ENCODE data around the gene ERG28.
"Not testable (repeated sequence)": the region's sequence is repeated elsewhere in the genome, so short reads cannot be mapped to it uniquely, and the experiment has no call there.

The ERG28 gene

DNA sequence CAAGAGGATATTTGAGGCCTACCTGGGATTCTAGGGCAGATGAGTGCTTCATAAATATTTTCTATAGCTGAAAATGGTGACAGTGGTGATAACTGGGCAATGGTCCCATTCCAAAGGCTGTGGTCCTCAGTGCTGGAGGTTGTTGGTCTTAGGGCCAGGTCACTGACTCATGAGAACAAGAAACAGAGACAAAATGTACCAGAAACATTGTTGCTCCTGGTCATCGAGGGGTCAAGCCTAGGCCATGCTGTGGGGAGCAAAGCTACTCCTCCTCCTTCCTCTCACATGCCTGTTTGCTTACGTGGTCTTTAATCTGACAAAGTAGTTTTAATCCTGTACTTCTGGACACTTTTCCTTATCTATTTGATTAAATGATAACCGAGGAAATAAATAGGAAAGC lies 33.8 kb downstream of the ERG28 start:
- DNase-seq (ENCODE audit: low read depth in 3 of 3, low spot score in 1 of 3), result no peak

DNA sequence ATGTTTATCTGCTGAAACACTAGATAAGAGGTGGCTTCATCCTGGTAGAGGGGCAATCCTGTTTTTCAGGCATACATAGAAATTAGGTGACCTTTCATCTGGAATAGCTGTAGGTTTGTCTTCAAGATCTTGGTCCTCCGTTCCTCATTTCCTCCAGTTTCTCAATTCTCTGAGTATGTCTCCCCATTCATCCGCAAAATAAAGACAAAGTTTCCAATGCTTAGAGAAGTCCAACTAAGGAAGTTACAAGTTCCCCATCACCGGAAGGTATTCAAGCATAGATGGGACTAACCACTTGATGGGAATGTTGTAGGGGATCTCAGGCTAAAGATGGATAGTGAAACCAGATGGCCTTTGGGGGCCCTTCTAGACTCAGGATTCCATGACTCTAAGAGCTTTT lies 34.3 kb downstream of the ERG28 start:
- DNase-seq (ENCODE audit: low read depth in 3 of 3, low spot score in 1 of 3), result no peak

DNA sequence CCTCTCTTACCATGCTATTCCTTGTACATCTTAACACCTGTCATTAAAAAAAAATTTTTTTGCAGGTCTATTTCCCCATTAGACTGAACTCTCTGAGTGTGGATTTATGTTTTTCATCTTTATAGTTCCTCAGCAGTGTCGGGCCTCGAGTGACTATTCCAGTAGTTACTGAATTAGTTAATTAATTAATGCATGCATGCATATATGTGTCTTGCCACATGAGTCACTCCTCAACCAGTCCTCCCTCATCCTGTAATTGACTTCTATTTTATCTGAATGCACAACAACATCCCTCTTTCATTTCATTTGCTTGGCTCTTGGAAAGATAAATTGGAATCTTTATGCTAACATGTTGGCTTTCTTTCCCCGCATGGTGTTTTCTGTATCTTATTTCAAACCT lies 35.6 kb downstream of the ERG28 start:
- DNase-seq (ENCODE audit: low read depth in 3 of 3, low spot score in 1 of 3), result no peak

DNA sequence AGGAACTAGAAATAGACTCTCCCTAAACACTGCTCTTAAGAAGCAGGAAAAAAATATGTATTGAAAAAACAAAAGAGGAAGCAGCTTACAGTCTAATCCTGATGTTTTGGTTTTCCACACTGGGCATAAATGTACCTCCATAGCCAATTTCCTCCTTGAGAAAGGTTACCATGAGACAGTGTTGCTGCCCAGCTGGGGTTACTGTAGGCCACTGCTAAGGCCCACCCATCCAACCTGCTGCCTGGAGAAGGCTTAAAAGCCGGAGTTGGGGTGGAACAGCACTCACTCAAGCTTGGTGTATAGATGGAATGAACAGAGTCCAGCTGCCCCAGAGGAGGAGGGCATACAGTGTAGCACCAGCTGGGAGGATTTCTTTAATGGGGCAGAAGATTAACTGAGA lies 41.1 kb downstream of the ERG28 start:
- DNase-seq (ENCODE audit: low read depth in 3 of 3, low spot score in 1 of 3), result no peak

DNA sequence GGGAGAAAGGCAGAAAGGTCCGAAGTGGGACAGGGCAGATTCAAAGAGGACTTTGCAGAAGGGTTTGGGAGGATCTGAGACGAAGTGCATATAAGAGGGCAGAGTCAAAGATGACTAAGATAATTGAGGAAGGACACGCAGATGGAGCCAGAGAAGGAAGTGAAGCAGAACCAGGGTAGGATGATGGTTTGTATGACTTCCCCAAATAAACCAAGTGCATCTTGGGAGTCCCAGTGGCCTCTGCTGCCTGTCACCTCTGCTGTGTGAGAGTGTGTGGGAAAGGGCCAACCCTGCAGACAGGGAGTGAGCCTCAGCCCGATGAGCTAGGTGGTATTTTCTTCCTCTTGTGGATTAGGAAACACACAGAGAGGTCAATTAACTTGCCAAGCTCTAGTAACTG lies 45.5 kb downstream of the ERG28 start:
- no peak for DNase-seq (ENCODE audit: low read depth in 3 of 3, low spot score in 1 of 3)

DNA sequence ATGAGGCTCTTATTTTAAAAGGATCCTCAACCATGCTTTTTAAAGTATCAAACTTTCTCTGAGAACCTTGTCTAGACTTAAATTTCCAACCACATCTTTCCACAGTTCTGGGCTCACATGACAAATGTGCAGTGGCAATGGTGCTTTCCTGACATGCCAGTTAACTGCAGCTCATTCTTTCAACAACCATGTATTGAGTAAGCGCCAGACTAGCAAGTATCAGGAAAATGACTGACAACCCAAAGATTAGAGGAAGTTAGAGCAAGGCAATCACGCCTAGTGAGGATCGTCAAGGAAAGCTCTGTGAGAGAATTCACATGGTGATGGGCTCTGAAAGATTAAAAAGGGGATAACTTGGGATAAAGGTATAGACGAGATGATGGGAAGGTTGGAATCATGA lies 46.5 kb downstream of the ERG28 start:
- DNase-seq (ENCODE audit: low read depth in 3 of 3, low spot score in 1 of 3), result no peak

DNA sequence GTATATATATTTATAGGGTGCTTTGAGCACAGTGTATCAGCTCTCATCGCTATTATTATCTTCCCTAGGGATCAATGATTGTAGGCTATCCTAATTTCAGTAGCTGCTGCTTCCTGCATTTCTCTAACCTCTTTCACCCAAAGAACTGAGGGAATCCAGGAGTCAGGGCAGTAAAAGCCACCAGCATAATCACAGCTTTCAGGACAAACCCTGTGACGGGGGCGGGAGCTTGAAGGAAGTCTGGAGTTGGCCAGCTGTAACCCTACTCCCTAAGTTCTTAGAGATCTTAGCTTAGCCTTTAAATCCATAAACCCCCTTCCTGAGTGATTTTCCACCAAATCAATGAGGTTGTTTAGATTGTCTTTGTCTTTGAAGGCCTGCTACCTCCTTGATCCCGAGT lies 48.5 kb downstream of the ERG28 start:
- DNase-seq (ENCODE audit: low read depth in 3 of 3, low spot score in 1 of 3), result no peak

DNA sequence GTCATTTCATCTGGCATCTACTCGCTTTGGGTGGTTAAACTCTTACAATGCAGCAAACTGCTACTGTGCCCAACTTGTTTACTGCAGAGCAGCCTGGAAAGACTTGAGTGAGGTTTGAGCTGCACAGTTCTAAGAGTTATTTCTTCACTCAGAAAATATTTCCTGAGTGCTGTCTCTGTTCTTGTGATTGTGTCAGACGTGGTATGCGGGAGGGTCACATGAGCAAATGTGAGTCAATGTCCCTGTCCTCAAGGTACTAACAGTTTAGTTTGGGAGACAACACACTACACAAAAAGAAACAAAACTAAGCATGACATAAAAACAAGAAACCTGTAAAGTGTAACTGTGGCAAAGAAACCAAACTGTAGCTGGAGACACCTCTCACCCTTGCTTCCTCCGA lies 49.8 kb downstream of the ERG28 start:
- DNase-seq (ENCODE audit: low read depth in 3 of 3, low spot score in 1 of 3), result no peak

DNA sequence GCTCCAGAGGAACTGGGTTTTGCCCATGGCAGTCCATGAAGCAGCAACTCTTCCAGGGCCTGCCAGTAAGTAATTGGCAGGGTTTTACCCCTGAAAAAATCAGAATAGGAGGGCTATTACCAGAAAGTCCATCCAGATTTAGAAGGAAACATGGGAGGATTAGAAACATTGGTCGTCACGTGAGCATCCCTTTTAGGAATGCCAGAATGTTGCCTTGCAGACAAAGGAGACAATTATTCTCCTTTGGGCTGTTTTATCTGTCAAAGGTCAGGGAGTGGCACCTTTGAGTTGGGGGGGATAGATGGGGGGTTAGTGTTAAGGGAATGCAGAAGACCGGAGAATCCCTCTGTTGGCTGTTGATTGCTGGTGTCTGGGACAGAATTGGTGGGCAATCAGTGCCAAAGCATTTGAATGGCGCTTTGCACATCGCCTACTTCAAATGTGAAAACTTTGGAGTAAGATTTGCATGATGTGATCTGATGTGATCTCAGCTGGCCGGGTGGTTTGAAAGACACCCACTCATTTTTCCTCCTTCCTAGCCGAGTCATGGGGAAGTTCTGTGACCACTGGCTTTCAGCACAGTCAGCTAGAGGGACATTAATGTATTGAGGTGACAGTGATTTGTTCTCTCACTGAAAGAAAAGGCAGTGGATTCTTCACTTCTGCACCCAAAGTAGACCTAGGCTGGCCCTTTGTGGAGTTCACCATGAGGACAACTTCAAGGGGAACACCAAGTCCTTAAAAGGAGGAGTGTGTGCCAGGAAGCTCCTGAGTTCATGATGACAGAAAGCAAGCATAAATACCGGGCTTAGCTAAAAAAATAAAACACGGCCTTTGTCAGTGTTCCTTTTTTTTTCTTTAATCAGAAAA lies 50.8 kb downstream of the ERG28 start:
- no peak for DNase-seq (ENCODE audit: low read depth in 3 of 3, low spot score in 1 of 3)

DNA sequence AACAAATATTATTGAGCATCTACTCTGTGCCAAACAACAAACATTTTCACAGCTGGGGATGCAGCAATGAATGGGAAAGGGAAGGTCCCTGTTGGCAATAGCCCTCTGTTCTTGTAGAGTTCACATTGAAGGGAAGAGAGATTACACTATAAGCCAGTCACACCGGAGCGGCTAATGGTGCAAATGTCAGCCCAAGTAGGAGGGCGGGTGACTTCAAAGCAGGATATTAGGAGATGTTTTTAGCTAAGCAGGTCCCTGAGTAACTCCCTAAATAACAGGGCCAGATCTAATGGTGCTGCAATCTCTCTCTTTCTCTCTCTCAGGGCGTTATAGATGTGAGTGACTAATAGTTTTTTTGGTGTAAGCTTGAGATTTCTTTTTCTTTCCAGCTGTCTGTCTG lies 51.6 kb downstream of the ERG28 start:
- no peak for DNase-seq (ENCODE audit: low read depth in 3 of 3, low spot score in 1 of 3)

DNA sequence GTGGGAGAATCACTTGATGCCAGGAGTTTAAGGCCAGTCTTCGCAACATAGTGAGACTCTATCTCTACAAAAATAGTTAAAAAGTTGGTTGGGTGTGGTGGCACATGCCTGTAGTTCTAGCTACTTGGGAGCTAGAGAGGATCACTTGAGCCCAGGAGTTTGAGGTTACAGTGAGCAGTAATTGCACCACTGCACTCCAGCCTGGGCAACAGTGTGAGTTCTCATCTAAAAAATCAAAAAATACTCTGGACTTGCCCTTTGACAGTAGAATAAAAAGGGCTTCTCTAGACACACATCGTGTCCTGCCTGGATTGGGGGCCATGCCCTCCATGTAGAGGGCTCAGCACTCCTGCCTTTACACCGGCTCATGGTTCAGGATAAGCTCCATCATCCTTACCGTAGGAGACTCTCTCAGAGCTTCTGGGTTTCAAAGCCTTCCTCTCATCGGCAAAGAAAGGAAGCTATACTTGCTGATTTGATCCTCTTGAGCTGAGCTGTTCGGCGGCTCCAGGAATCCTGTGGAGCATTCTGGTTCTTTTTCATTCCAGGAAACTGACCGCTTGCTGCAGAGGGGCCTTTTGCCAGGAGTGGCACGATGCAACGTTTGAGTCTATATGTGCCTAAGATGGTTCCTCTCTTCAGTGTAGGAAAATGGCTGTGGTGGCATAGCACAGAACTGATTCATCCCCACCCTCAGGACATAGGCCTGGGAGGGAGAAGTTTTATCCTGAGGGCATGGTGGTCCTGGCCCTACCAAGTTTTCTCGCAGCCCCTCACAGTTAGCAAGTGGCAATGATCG lies 52.6 kb downstream of the ERG28 start:
- DNase-seq (ENCODE audit: low read depth in 3 of 3, low spot score in 1 of 3), result no peak

DNA sequence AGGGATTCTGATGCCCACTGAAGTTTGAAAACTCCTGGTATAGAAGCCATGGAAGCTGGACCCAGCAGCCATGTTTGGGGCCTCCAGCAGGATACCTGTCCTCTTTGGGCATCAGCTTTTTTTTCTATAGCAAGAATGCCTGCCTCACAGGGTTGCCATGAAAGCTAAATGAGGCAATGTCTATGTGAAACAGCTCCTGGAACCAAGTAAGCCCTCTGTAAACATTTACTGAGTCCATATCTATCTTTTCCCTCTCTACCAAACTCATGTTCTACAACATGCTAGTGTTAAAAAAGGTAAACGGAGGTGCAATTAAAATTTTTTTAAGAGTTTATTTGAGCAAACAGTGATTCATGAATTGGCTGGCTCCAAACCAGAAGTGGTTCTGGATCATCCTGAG lies 53.6 kb downstream of the ERG28 start:
- DNase-seq (ENCODE audit: low read depth in 3 of 3, low spot score in 1 of 3), result no peak

DNA sequence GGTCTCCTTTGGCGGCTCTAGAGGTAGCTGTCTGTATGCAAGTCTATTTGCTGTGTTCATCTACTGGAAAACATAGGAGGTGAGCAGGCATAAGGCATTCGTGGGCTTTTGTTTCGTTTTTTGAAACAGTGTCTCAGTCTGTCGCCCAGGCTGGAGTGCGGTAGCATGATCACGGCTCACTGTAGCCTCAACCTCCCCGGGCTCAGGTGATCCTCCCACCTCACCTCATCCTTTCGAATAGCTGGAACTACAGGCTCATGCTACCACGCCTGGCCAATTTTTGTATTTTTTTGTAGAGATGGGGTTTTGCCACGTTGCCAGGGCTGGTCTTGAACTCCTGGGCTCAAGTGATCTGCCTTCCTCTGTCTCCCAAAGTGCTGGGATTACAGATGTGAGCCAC lies 54.8 kb downstream of the ERG28 start:
- no peak for DNase-seq (ENCODE audit: low read depth in 3 of 3, low spot score in 1 of 3)

DNA sequence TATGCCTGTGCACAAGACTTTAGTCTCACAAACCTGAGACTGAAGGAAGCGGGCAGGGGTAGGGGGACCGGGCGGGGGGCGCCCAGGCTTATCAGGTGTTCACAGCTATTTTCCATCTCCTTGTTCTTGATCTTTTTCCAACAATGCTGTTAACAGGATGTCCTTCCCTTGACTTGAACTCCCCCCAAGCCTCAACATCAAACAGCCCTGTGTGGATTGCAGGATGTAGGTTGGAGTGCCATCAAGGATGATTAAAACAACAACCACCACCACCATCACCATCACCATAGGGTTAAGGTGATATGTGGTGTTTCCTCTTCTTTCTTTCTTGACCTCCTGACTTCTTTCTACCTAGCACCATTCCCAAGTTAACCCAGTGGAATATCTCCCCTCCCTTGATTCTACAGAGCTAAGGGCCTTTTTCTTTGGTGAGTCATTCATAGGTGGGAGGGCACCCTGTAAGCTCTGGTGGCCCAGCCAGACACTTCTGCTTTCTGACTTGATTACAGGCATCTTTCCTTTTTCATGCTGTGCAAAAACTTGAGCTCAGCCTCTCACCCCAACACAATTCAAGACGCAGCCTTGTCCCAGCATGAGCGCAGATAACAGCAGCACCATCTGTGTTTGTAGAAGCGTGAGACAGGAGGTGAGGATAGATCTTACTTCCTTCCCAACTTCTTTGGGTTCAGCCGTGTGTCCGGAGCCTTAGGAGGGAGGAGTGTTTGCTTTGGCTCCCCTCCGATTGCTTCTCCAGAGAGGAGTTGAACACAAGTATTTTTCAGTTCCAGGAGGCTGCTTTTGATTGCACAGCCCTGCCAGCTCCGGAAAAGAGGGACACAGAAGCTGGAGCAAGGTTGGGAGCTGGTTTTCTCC lies 55.5 kb downstream of the ERG28 start:
- no peak for DNase-seq (ENCODE audit: low read depth in 3 of 3, low spot score in 1 of 3)

DNA sequence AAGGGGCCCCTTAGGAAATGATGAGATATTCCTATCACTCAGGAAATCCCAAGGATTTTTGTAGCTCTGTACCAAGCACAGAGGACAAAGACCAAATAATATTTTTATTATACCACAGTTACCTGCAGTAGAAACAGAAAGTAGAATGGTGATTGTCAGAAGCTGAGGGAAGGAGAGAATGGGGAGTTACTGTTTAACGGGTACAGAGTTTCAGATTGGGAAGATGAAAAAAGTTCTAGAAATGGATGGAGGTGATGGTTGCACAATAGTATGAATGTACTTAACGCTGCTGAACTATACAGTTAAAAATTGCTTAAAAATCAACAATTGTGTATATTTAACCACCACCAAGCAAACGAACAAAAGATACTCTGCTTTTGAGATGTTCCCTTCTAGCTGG lies 58.2 kb downstream of the ERG28 start:
- no peak for DNase-seq (ENCODE audit: low read depth in 3 of 3, low spot score in 1 of 3)

DNA sequence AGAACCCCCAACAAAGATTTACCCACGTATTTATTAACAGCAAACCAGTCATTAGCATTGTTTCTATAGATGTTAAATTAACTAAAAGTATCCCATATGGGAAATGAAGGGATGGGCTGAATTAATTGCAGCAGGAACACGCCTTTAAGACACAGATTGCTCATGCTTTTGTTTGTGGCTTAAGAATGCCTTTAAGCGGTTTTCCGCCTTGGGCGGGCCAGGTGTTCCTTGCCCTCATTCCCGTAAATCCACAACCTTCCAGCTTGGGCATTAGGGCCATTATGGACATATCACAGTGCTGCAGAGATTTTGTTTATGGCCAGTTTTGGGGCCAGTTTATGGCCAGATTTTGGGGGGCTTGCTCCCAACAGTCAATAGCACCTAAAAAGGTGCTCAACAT lies 59.6 kb downstream of the ERG28 start:
- DNase-seq (ENCODE audit: low read depth in 3 of 3, low spot score in 1 of 3), result not testable (repeated sequence)

DNA sequence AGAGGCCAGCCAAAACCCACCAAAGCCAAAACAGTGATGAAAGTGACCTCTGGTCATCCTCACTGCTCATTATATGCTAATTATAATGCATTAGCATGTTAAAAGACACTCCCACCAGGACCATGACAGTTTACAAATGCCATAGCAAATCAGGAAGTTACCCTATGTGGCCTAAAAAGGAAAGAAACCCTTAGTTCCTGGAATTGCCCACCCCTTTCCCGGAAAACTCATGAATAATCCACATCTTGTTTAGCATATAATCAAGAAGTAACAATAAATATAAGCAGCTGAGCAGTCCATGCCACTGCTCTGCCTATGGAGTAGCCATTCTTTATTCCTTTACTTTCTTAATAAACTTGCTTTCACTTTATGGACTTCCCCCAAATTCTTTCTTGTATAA lies 60.6 kb downstream of the ERG28 start:
- DNase-seq (ENCODE audit: low read depth in 3 of 3, low spot score in 1 of 3), result not testable (repeated sequence)

Data from stimulated activated CD4-positive, alpha-beta T cell treated with anti-CD3 and anti-CD28 coated beads, TNF-alpha, amount 100 ng/mL, for 1 hour (primary cell).